Uterus (tissue), 4 donors: ENCODE results near the gene KRCC1. TPM values are rescaled to one million over a fixed set of nuclear protein-coding genes. Genes with fewer than 3 reads are reported as not detected.

Experiments used
- DNase-seq, 2 donors: peaks; one replicate each; pipeline ENCODE4 v3.0.0-alpha.2; 2019 to 2020
- H3K27ac ChIP-seq, 2 donors: fragments of 200-600 bp; sonication (generic); 1 replicate in 1 of 2; 2 replicates in 1 of 2; pipeline ENCODE4 v1.5.1; 2016 to 2018
- H3K27me3 ChIP-seq, 2 donors: fragments of 200-600 bp; sonication (generic); one replicate each; pipeline ENCODE4 v1.5.1; 2018 to 2019; ENCODE audit warnings: control low read depth in 1 of 2
- H3K36me3 ChIP-seq, 2 donors: fragments of 200-600 bp; sonication (generic); one replicate each; pipeline ENCODE4 v1.5.1; 2019; ENCODE audit warnings: control low read depth in 1 of 2
- H3K4me1 ChIP-seq, 2 donors: fragments of 200-600 bp; sonication (generic); one replicate each; pipeline ENCODE4 v1.5.1; 2018 to 2019; ENCODE audit warnings: control low read depth in 1 of 2
- H3K4me3 ChIP-seq, 2 donors: fragments of 200-600 bp; sonication (generic); 1 replicate in 1 of 2; 2 replicates in 1 of 2; pipeline ENCODE4 v1.5.1; 2018 to 2019; ENCODE audit warnings: mild to moderate bottlenecking in 1 of 2
- H3K9me3 ChIP-seq, 2 donors: fragments of 200-600 bp; sonication (generic); one replicate each; pipeline ENCODE4 v1.5.1; 2019; ENCODE audit warnings: control low read depth in 1 of 2
- POLR2A ChIP-seq, 2 donors: fragments of 450-650 bp; IDR thresholded peaks; one replicate each; pipeline ENCODE4 v1.6.1; 2016; ENCODE audit warnings: antibody characterized with exemption in 2 of 2, mild to moderate bottlenecking in 1 of 2, moderate library complexity in 1 of 2
- intact Hi-C: fragments of 100-400 bp; cut with DNase I; formaldehyde crosslinking; loops from one replicate; pipeline ENCODE4 v1.15.1; 2023; ENCODE audit warnings: low total_unique reads
- total RNA-seq, 4 donors: library from RNA; depleted of rRNA in 3 of 4; stranded (reverse); fragments of >200 nt in 3 of 4; gene quantifications; one replicate each; pipeline versions ENCODE4 v1.1.0 to v1.2.4, GENCODE V29; 2014 to 2023
- TF ChIP-seq, protein P1 (sequence below), 4 experiments: fragments of 200-600 bp in 2 of 4; fragments of 450-650 bp in 2 of 4; sonication (generic) in 2 of 4; IDR thresholded peaks; one replicate each; pipeline ENCODE4 v1.5.1; 2016 to 2019; ENCODE audit warnings: antibody characterized with exemption in 4 of 4, mild to moderate bottlenecking in 2 of 4, moderate library complexity in 1 of 4
- donor health status: DM: yes; HTN: yes; CAD: no.

The KRCC1 gene
- total RNA-seq, 4 donors from 2014 or later, result 19.7 to 62.1 (median 30.1) TPM

- H3K36me3 ChIP-seq, result no peaks in the 10 kb centered on the region
- no peaks in the 10 kb centered on the region for H3K9me3 ChIP-seq
- H3K27me3 ChIP-seq, result no peaks in the 10 kb centered on the region
- no peaks in the 10 kb centered on the region for H3K4me1 ChIP-seq
- DNase-seq, result no peak
- no peak overlapping the region for H3K4me3 ChIP-seq
- TF ChIP-seq, protein P1, sequence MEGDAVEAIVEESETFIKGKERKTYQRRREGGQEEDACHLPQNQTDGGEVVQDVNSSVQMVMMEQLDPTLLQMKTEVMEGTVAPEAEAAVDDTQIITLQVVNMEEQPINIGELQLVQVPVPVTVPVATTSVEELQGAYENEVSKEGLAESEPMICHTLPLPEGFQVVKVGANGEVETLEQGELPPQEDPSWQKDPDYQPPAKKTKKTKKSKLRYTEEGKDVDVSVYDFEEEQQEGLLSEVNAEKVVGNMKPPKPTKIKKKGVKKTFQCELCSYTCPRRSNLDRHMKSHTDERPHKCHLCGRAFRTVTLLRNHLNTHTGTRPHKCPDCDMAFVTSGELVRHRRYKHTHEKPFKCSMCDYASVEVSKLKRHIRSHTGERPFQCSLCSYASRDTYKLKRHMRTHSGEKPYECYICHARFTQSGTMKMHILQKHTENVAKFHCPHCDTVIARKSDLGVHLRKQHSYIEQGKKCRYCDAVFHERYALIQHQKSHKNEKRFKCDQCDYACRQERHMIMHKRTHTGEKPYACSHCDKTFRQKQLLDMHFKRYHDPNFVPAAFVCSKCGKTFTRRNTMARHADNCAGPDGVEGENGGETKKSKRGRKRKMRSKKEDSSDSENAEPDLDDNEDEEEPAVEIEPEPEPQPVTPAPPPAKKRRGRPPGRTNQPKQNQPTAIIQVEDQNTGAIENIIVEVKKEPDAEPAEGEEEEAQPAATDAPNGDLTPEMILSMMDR (IDR thresholded peaks at IDR 0.05), result no peak
- TF ChIP-seq POLR2A (IDR thresholded peaks at IDR 0.05), result no peak
- H3K27ac ChIP-seq, result no peak overlapping the region
- intact Hi-C loops, result no loop called here
These were observed 30.0 kb upstream of the KRCC1 start for GRCh38 chr2:88085602-88086001.

DNA sequence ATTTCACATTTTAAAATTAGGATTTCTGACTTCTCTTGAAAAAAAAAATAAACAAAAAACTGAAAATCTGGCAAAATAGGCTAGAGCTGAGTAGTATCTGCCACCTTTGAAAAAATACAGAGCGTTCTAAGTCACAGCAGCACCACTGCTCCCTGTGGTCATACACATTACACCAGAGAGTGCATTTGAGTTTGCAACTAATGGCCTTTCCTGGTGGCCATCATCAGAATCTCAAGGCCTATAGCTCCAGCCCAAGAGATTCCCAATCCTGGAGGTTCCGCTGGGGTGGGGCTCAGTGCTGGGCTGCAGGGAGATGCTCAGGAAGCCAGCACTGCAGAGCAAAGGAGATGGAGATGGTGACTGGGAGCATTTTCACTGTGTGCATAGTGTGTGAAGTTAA is 29.5 kb upstream of the KRCC1 start:
- Histone ChIP-seq H3K4me3 (no peak overlapping the region), H3K27me3 (no peaks in the 10 kb centered on the region), H3K4me1 (no peaks in the 10 kb centered on the region), H3K9me3 (no peaks in the 10 kb centered on the region), H3K27ac (no peak overlapping the region), H3K36me3 (no peaks in the 10 kb centered on the region)
- TF ChIP-seq, protein P1 (IDR thresholded peaks at IDR 0.05), result no peak
- no peak for TF ChIP-seq POLR2A (IDR thresholded peaks at IDR 0.05)
- intact Hi-C loops, result no loop called here
- DNase-seq, result no peak

DNA sequence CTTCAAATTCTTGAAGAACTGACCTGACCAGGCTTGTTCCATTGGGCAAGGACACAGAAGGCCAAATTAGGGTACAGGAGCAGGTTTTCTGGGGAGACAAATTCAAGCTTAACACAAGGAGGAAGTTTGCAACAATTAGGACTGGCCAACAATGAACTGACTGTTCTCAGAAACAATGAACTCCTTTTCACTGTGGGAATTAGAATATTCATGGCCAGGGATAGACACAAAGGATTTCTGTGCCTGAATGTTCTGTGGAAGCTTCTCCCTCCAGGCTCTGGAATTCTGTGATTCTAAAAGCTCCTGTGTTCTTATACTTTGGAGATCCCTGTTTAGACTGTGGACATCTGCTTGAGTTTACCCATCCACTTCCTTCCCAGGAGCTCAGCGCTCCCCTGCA is 27.2 kb upstream of the KRCC1 start:
- DNase-seq, result no peak
- intact Hi-C loops, result no loop called here
- Histone ChIP-seq H3K4me3 (no peak overlapping the region), H3K4me1 (no peaks in the 10 kb centered on the region), H3K36me3 (no peaks in the 10 kb centered on the region), H3K27me3 (no peaks in the 10 kb centered on the region), H3K9me3 (no peaks in the 10 kb centered on the region), H3K27ac (no peak overlapping the region)
- TF ChIP-seq POLR2A (IDR thresholded peaks at IDR 0.05), result no peak

GRCh38 chr2:88081924-88082608 is 26.5 kb upstream of the KRCC1 start:
- H3K9me3 ChIP-seq, result no peaks in the 10 kb centered on the region
- TF ChIP-seq, protein P1 (IDR thresholded peaks at IDR 0.05), result no peak
- TF ChIP-seq POLR2A (IDR thresholded peaks at IDR 0.05), result no peak
- no peaks in the 10 kb centered on the region for H3K4me1 ChIP-seq
- no peaks in the 10 kb centered on the region for H3K27me3 ChIP-seq
- no peaks in the 10 kb centered on the region for H3K36me3 ChIP-seq
- intact Hi-C loops, result no loop called here
- H3K27ac ChIP-seq, result no peak overlapping the region
- DNase-seq, result no peak
- H3K4me3 ChIP-seq, result no peak overlapping the region

GRCh38 chr2:88080545-88080944 is 25.0 kb upstream of the KRCC1 start:
- intact Hi-C loops, result no loop called here
- no peak overlapping the region for H3K4me3 ChIP-seq
- no peaks in the 10 kb centered on the region for H3K27me3 ChIP-seq
- no peak overlapping the region for H3K27ac ChIP-seq
- H3K4me1 ChIP-seq, result no peaks in the 10 kb centered on the region
- no peak for DNase-seq
- no peaks in the 10 kb centered on the region for H3K36me3 ChIP-seq
- TF ChIP-seq, protein P1 (IDR thresholded peaks at IDR 0.05), result no peak
- no peak for TF ChIP-seq POLR2A (IDR thresholded peaks at IDR 0.05)
- no peaks in the 10 kb centered on the region for H3K9me3 ChIP-seq
